AG04450 (cell line): ENCODE measurements around the gene BRAF. TPM values are rescaled to one million over a fixed set of nuclear protein-coding genes. Genes with fewer than 3 reads are reported as not detected.

Experiments
- CTCF ChIA-PET: fragments of 300-600, 350-600 bp; formaldehyde crosslinking; extraction: SDS; loops from one replicate; lab custom pipeline; 2022; ENCODE audit warnings: antibody characterized with exemption, inconsistent platforms; lab: Charles Lee
- POLR2A ChIA-PET: fragments of 350-600 bp; formaldehyde crosslinking; extraction: SDS; loops from one replicate; lab custom pipeline; 2021; ENCODE audit warnings: antibody characterized with exemption, inconsistent platforms; lab: Yijun Ruan, JAX
- DNase-seq: peaks from one replicate; pipeline ENCODE4 v3.0.0-alpha.2; 2011; ENCODE audit warnings: low read depth, low spot score
- H3K27ac ChIP-seq: one replicate; pipeline ENCODE4 v1.5.1; 2012; ENCODE audit warnings: low read depth, low read length, control low read depth
- H3K27me3 ChIP-seq: one replicate; pipeline ENCODE4 v1.6.0; 2012; ENCODE audit warnings: low read length; ENCODE audit not compliant: control insufficient read depth, insufficient read depth
- H3K4me3 ChIP-seq: 2 replicates; pipeline ENCODE4 v1.5.1; 2011; ENCODE audit warnings: mild to moderate bottlenecking, low read depth, low read length, control low read depth
- H3K9me3 ChIP-seq: 2 replicates; pipeline ENCODE4 v1.5.1; 2012; ENCODE audit warnings: low read length; ENCODE audit not compliant: control insufficient read depth, insufficient read depth
- polyA plus RNA-seq: library from polyadenylated mRNA; depleted of rRNA; stranded (reverse); fragments of >200 nt; gene quantifications from 2 replicates; pipeline ENCODE4 v1.2.3, GENCODE V29; 2011
- TF ChIP-seq, protein P1 (sequence below): IDR thresholded peaks from 2 replicates; pipeline ENCODE4 v1.5.1; 2011; ENCODE audit warnings: low read depth, low read length, control low read depth, inconsistent platforms

BRAF gene
- polyA plus RNA-seq, 1 experiment: 19.3 TPM

DNA sequence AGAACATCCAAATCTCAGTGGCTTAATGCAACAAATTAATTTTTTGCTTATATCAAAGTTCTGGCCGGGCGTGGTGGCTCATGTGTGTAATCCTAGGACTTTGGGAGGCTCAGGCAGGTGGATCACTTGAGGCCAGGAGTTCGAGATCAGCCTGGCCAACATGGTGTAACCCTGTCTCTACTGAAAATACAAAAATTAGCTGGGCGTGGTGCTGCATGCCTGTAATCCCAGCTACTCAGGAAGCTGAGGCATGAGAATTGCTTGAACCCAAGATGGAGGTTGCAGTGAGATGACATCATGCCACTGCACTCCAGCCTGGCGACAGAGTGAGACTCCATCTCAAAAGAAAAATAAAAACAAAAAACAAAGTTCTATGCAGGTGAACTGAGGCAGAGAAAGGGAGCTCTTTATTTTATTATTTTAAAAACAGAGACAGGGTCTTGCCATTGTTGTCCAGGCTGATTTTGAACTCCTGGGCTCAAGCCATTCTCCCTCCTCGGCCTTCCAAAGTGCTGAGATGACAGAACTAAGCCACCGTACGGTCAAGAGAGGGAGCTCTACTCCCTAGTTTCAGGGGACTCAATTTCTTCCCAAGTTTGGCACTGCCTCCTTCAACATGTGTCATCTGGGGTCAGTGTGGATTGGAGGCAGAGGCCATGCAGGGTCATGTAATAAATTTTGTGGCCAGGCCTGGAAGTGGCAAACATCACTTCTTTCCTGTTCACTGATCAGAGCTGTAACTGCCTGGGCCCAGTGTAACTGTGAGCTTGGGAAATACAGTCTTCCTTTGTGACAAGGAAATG, 249.6 kb downstream of the BRAF start:
- ChIA-PET POLR2A (no interaction called here), CTCF (interaction anchor here (0.6 to 2.9 kb wide), 16 partner anchors 10 to 556 kb away, joined by 3 to 12 read pairs (median 4); partner anchors contain the start of gene MRPS33)
- Histone ChIP-seq H3K27ac (no peak overlapping the region), H3K9me3 (no peaks in the 10 kb centered on the region), H3K4me3 (no peak overlapping the region), H3K27me3 (no peaks in the 10 kb centered on the region)
- TF ChIP-seq, protein P1, sequence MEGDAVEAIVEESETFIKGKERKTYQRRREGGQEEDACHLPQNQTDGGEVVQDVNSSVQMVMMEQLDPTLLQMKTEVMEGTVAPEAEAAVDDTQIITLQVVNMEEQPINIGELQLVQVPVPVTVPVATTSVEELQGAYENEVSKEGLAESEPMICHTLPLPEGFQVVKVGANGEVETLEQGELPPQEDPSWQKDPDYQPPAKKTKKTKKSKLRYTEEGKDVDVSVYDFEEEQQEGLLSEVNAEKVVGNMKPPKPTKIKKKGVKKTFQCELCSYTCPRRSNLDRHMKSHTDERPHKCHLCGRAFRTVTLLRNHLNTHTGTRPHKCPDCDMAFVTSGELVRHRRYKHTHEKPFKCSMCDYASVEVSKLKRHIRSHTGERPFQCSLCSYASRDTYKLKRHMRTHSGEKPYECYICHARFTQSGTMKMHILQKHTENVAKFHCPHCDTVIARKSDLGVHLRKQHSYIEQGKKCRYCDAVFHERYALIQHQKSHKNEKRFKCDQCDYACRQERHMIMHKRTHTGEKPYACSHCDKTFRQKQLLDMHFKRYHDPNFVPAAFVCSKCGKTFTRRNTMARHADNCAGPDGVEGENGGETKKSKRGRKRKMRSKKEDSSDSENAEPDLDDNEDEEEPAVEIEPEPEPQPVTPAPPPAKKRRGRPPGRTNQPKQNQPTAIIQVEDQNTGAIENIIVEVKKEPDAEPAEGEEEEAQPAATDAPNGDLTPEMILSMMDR: peak; percentile 52; the same call in 1 of the 2 replicates
- no peak for DNase-seq

DNA sequence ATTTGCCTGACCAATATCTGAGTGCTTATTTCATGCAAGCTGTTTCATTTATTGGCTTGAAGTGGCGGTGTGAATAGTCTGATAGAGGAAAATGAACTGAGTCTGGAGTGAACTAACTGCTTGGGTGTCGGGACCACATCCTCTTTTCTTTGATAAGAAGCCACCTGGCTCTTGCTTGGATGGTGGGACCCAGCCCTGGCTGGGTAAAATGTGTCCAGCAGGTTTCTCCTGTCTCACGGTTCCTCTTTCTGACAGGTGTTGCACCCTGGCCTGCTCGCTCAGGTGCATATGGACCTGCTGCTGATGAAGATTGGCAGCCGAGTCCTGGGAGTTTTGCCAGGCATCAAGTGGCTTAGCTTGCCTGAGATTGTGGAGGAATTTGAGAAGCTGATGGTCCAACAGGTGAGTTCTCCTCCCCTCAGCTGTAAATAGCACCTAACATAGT, 250.4 kb downstream of the BRAF start:
- Histone ChIP-seq H3K27ac (no peak overlapping the region), H3K9me3 (no peaks in the 10 kb centered on the region), H3K27me3 (no peaks in the 10 kb centered on the region), H3K4me3 (no peak overlapping the region)
- no peak for DNase-seq
- TF ChIP-seq, protein P1: no peak
- CTCF ChIA-PET: interaction anchor here (1.0 to 2.9 kb wide), 8 partner anchors 10 to 339 kb away, joined by 4 to 12 read pairs (median 8); partner anchors contain the start of gene MRPS33
- POLR2A ChIA-PET: no interaction called here

DNA sequence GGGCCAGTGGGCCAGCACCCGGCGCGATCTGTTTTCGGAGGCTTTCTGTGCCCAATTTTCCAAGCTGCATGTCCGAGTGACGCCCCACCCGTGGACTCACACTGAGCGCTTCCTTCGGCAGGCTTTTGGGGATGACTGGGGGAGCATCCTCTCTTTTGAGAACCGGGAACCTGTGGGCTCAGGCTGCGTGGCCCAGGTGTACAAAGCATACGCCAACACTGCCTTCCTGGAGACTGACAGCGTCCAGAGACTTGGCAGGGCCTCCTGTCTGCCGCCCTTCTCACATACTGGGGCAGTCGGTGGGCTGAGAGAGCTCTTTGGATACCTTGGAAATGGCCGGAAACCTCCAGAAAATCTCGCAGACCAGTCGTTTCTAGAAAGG, 251.0 kb downstream of the BRAF start:
- TF ChIP-seq, protein P1: no peak

GRCh38 chr7:140673063-140673773, 251.5 kb downstream of the BRAF start:
- Histone ChIP-seq H3K4me3 (peak overlapping the region; percentile 64), H3K27ac (no peak overlapping the region), H3K27me3 (no peaks in the 10 kb centered on the region), H3K9me3 (no peaks in the 10 kb centered on the region)
- ChIA-PET POLR2A (interaction anchor here (1.1 kb wide), 1 partner anchor 13 kb away, joined by 3 read pairs; no protein-coding TSS in a partner anchor), CTCF (interaction anchor here (0.6 to 2.8 kb wide), 2 partner anchors 13 to 149 kb away, joined by 3 to 12 read pairs; no protein-coding TSS in a partner anchor)
- no peak for DNase-seq
- TF ChIP-seq, protein P1: no peak

More for the DNA sequence above, 251.0 kb downstream of the BRAF start:
- no peak for DNase-seq
- H3K9me3 ChIP-seq: no peaks in the 10 kb centered on the region
- POLR2A ChIA-PET: interaction anchor here (1.1 kb wide), 1 partner anchor 12 kb away, joined by 3 read pairs; no protein-coding TSS in a partner anchor
- no peaks in the 10 kb centered on the region for H3K27me3 ChIP-seq
- peak overlapping the region; percentile 64 for H3K4me3 ChIP-seq
- H3K27ac ChIP-seq: no peak overlapping the region
- CTCF ChIA-PET: interaction anchor here (0.6 to 2.9 kb wide), 4 partner anchors 11 to 340 kb away, joined by 3 to 12 read pairs (median 10); partner anchors contain the start of gene MRPS33
